Activated T-helper 17 cell treated with anti-CD3 and anti-CD28 coated beads, Interleukin-2, amount 50 U/mL, for 72 hours (primary cell): ENCODE data around the gene DAPK1. TPM values are rescaled to one million over a fixed set of nuclear protein-coding genes. Genes with fewer than 3 reads are reported as not detected.

Experiments
- ATAC-seq: fragments of 150-1000 bp; cut with Tn5 transposase; replicated peaks from 2 replicates; pipeline ENCODE4 v1.10.0; 2021; ENCODE audit warnings: mild to moderate bottlenecking, moderate library complexity
- H3K27ac Mint-ChIP-seq: one replicate; pipeline ENCODE4 v1.8.0; 2022; ENCODE audit warnings: mixed read lengths
- H3K27me3 Mint-ChIP-seq: one replicate; pipeline ENCODE4 v1.8.0; 2022; ENCODE audit warnings: mixed read lengths
- H3K36me3 Mint-ChIP-seq: one replicate; pipeline ENCODE4 v1.8.0; 2022; ENCODE audit warnings: low read depth, mild to moderate bottlenecking, mixed read lengths
- H3K4me1 Mint-ChIP-seq: one replicate; pipeline ENCODE4 v1.8.0; 2022; ENCODE audit warnings: mixed read lengths
- H3K4me3 Mint-ChIP-seq: one replicate; pipeline ENCODE4 v1.8.0; 2022; ENCODE audit warnings: mild to moderate bottlenecking, mixed read lengths
- H3K9me3 Mint-ChIP-seq: one replicate; pipeline ENCODE4 v1.8.0; 2022; ENCODE audit warnings: mixed read lengths
- total RNA-seq, 2 donors: library from RNA; stranded (reverse); gene quantifications; one replicate each; pipeline ENCODE4 v1.2.3, GENCODE V29; 2022

The DAPK1 gene
- total RNA-seq, 2 donors from 2014 or later: 1.5 to 2.0 TPM

GRCh38 chr9:87503927-87504326, 6.3 kb downstream of the DAPK1 start:
- Mint-ChIP-seq H3K27ac (no peak overlapping the region), H3K9me3 (no peaks in the 10 kb centered on the region), H3K36me3 (no peaks in the 10 kb centered on the region), H3K4me3 (no peak overlapping the region), H3K4me1 (no peaks in the 10 kb centered on the region), H3K27me3 (peaks cover 32% of the 10 kb centered on the region)
- ATAC-seq: no peak

- H3K36me3 Mint-ChIP-seq: no peaks in the 10 kb centered on the region
- no peaks in the 10 kb centered on the region for H3K4me1 Mint-ChIP-seq
- H3K27me3 Mint-ChIP-seq: peaks cover 21% of the 10 kb centered on the region
- no peak overlapping the region for H3K4me3 Mint-ChIP-seq
- ATAC-seq: no peak
- no peak overlapping the region for H3K27ac Mint-ChIP-seq
- H3K9me3 Mint-ChIP-seq: no peaks in the 10 kb centered on the region
These were observed 7.3 kb downstream of the DAPK1 start for GRCh38 chr9:87504938-87505337.

GRCh38 chr9:87505869-87506678, 8.4 kb downstream of the DAPK1 start:
- Mint-ChIP-seq H3K4me3 (no peak overlapping the region), H3K27ac (no peak overlapping the region), H3K27me3 (peaks cover 13% of the 10 kb centered on the region), H3K4me1 (no peaks in the 10 kb centered on the region), H3K36me3 (no peaks in the 10 kb centered on the region), H3K9me3 (no peaks in the 10 kb centered on the region)
- ATAC-seq: no peak

GRCh38 chr9:87507576-87507975, 9.9 kb downstream of the DAPK1 start:
- Mint-ChIP-seq H3K27ac (no peak overlapping the region), H3K4me3 (no peak overlapping the region), H3K4me1 (no peaks in the 10 kb centered on the region), H3K27me3 (peaks cover 12% of the 10 kb centered on the region), H3K9me3 (no peaks in the 10 kb centered on the region), H3K36me3 (no peaks in the 10 kb centered on the region)
- ATAC-seq: no peak

GRCh38 chr9:87510252-87510683, 12.6 kb downstream of the DAPK1 start:
- H3K36me3 Mint-ChIP-seq: no peaks in the 10 kb centered on the region
- H3K4me3 Mint-ChIP-seq: no peak overlapping the region
- peaks cover 9% of the 10 kb centered on the region for H3K27me3 Mint-ChIP-seq
- H3K9me3 Mint-ChIP-seq: no peaks in the 10 kb centered on the region
- no peak for ATAC-seq
- no peak overlapping the region for H3K27ac Mint-ChIP-seq
- no peaks in the 10 kb centered on the region for H3K4me1 Mint-ChIP-seq

GRCh38 chr9:87512311-87512710, 14.6 kb downstream of the DAPK1 start:
- no peak for ATAC-seq
- no peaks in the 10 kb centered on the region for H3K36me3 Mint-ChIP-seq
- no peaks in the 10 kb centered on the region for H3K9me3 Mint-ChIP-seq
- peaks cover 11% of the 10 kb centered on the region for H3K27me3 Mint-ChIP-seq
- H3K4me3 Mint-ChIP-seq: no peak overlapping the region
- H3K27ac Mint-ChIP-seq: no peak overlapping the region
- H3K4me1 Mint-ChIP-seq: no peaks in the 10 kb centered on the region

- Mint-ChIP-seq H3K9me3 (no peaks in the 10 kb centered on the region), H3K27me3 (peaks cover 13% of the 10 kb centered on the region), H3K36me3 (no peaks in the 10 kb centered on the region), H3K27ac (no peak overlapping the region), H3K4me1 (no peaks in the 10 kb centered on the region), H3K4me3 (no peak overlapping the region)
- ATAC-seq: no peak
These were observed 15.5 kb downstream of the DAPK1 start for GRCh38 chr9:87513161-87513560.

- Mint-ChIP-seq H3K27ac (no peak overlapping the region), H3K9me3 (no peaks in the 10 kb centered on the region), H3K27me3 (peaks cover 13% of the 10 kb centered on the region), H3K36me3 (no peaks in the 10 kb centered on the region), H3K4me1 (no peaks in the 10 kb centered on the region), H3K4me3 (no peak overlapping the region)
- no peak for ATAC-seq
These were observed 16.3 kb downstream of the DAPK1 start for GRCh38 chr9:87513880-87514535.

- H3K4me1 Mint-ChIP-seq: no peaks in the 10 kb centered on the region
- H3K27ac Mint-ChIP-seq: no peak overlapping the region
- H3K9me3 Mint-ChIP-seq: no peaks in the 10 kb centered on the region
- H3K27me3 Mint-ChIP-seq: peaks cover 13% of the 10 kb centered on the region
- no peak for ATAC-seq
- H3K36me3 Mint-ChIP-seq: no peaks in the 10 kb centered on the region
- H3K4me3 Mint-ChIP-seq: no peak overlapping the region
These were observed 17.3 kb downstream of the DAPK1 start for GRCh38 chr9:87515006-87515405.

GRCh38 chr9:87515588-87516221, 18.0 kb downstream of the DAPK1 start:
- ATAC-seq: no peak
- H3K4me3 Mint-ChIP-seq: no peak overlapping the region
- H3K27me3 Mint-ChIP-seq: peaks cover 13% of the 10 kb centered on the region
- no peaks in the 10 kb centered on the region for H3K36me3 Mint-ChIP-seq
- no peaks in the 10 kb centered on the region for H3K4me1 Mint-ChIP-seq
- H3K27ac Mint-ChIP-seq: no peak overlapping the region
- no peaks in the 10 kb centered on the region for H3K9me3 Mint-ChIP-seq

- no peak overlapping the region for H3K27ac Mint-ChIP-seq
- H3K36me3 Mint-ChIP-seq: no peaks in the 10 kb centered on the region
- no peak for ATAC-seq
- H3K4me3 Mint-ChIP-seq: no peak overlapping the region
- H3K4me1 Mint-ChIP-seq: no peaks in the 10 kb centered on the region
- peaks cover 10% of the 10 kb centered on the region for H3K27me3 Mint-ChIP-seq
- H3K9me3 Mint-ChIP-seq: no peaks in the 10 kb centered on the region
These were observed 18.7 kb downstream of the DAPK1 start for GRCh38 chr9:87516222-87516925.

- Mint-ChIP-seq H3K4me1 (no peaks in the 10 kb centered on the region), H3K4me3 (no peak overlapping the region)
- no peak for ATAC-seq
These were observed 19.2 kb downstream of the DAPK1 start for GRCh38 chr9:87516926-87517290.

GRCh38 chr9:87517732-87518131, 20.1 kb downstream of the DAPK1 start:
- H3K36me3 Mint-ChIP-seq: no peaks in the 10 kb centered on the region
- peaks cover 13% of the 10 kb centered on the region for H3K27me3 Mint-ChIP-seq
- ATAC-seq: no peak
- no peak overlapping the region for H3K4me3 Mint-ChIP-seq
- H3K9me3 Mint-ChIP-seq: no peaks in the 10 kb centered on the region
- no peak overlapping the region for H3K27ac Mint-ChIP-seq
- H3K4me1 Mint-ChIP-seq: no peaks in the 10 kb centered on the region

More at GRCh38 chr9:87516926-87517290, 19.2 kb downstream of the DAPK1 start:
- no peaks in the 10 kb centered on the region for H3K9me3 Mint-ChIP-seq
- no peak overlapping the region for H3K27ac Mint-ChIP-seq
- no peaks in the 10 kb centered on the region for H3K36me3 Mint-ChIP-seq
- peaks cover 13% of the 10 kb centered on the region for H3K27me3 Mint-ChIP-seq

- Mint-ChIP-seq H3K27me3 (peaks cover 6% of the 10 kb centered on the region), H3K4me1 (no peaks in the 10 kb centered on the region), H3K9me3 (no peaks in the 10 kb centered on the region), H3K4me3 (no peak overlapping the region), H3K36me3 (no peaks in the 10 kb centered on the region), H3K27ac (no peak overlapping the region)
- no peak for ATAC-seq
These were observed 21.2 kb downstream of the DAPK1 start for GRCh38 chr9:87518702-87519335.
